Hematopoietic multipotent progenitor cell treated with erythropoietin and hydrocortisone succinate and interleukin-3 and kit ligand, for 6 days (in vitro differentiated cells): ENCODE data around the gene HNRNPUL2.
A peak's percentile ranks its signal among the peaks of the same experiment; 100 is the strongest.
"Not testable (repeated sequence)": the region's sequence is repeated elsewhere in the genome, so short reads cannot be mapped to it uniquely, and the experiment has no call there.

Source experiments
- DNase-seq: peaks from one replicate; pipeline ENCODE4 v3.0.0-alpha.2; 2015

HNRNPUL2 gene

DNA sequence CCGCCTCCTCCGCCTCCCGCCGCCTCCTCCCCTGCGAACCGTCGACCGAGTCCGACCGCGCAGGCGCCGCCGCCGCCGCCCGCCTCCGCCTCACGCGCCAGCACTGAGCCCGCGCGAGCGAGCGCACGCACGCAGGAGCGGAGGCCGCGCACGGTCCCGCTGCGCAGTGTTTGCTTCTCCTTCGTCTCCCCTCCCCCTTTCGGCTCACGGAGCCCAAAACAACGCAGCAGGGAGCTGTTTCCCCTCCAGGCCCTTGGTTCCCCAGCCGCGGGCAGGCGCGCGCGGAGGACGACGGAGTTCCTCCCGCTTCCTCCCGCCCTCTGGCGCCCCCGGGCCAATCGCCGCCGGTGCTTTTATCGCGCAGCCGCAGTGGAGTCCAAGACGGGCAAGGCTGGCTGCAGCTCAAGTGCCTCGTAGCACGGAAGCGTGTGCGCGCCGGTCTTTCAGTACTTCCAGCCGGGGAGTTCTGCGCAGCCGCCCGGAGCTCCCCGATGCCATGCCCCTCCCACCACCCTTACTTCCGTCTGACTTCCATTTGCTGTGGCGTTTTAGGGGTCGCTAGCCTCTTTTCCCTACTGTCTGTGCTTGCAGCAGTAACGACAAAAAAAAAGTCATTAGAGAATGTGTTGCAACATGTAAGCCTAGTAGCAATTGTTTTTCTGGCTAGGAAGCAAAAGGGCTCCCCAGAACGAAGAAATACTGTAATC is at the start of gene HNRNPUL2:
TSS of gene HNRNPUL2 (minus strand) at position 293 of the 707 bp plus-strand sequence. CDS start 301 bp downstream, outside the sequence.
- peak; percentile 100 for DNase-seq

DNA sequence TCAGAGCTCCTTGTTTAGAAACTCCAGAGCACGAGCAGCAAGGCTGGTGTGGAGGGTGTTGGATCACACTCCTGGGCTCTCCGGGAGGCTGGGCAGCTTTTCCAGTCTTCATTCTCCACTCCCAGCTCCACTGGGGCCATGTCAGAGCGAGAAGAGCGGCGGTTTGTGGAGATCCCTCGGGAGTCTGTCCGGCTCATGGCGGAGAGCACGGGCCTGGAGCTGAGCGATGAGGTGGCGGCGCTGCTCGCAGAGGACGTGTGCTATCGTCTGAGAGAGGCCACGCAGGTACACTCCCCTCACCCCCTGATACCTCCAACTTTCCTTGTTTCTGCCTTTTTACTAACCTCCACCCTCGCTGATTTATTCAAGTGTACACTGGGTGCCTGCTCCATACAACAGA is 48.4 kb upstream of the HNRNPUL2 start:
- no peak for DNase-seq

DNA sequence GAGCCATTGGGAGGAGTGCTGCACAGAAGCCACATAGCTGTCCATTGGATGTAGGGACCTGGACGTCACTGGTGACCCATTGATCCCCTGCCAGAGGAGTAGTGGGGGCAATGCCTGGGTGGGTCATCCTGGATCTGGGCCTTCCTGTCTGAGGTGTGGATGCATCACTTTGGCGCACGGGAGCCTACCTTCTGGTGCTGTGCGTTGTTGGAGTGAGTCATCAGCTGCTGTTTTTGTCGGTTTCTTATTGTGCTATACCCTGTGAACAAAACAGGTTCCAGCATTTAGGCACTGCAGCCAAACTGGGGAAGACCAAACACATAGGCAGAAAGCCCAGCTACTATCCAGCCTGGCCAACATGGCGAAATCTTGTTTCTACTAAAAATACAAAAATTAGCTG is 47.1 kb upstream of the HNRNPUL2 start:
- DNase-seq, result no peak

DNA sequence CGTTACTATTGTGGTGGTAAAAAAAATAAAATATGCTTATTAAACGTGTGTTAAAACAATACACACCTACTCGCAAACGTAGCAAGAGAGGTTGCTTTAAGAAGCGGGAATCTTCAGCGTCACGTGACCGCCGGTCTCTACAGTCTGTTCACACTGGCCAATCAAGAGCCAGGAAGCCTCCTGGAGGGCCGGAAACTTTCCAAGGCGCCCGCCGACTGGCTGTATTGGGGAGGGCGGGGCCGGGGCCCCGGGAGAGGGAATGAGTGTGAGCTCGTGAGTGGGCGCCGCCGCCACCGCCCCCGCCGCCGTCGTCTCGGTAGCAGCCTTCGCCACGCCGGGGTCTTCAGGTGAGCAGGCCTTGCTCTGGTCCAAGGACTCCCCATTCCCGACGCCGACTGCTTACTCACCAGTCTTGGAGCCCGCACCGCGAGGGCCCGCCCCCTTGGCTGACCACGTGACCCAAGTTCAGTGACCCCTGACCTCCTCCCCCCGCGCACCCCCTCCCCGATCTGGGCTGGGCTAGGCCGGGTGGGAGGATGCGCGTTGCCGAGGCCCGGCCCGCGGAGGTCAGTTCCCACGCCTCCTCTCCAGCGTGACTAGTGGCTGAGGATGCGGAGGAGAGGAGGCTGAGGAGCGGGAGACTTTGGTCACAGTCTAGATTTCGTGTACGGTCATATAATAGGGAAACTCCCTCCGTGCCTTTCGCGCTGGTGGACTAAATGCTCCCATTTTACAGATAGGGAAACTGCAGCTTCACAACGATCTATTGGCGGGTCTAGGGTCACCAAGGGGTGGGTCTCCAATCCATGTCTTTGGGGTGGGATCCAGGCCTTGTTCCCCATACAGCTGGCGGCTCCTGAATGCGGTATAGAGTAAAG is 44.1 kb upstream of the HNRNPUL2 start, which contains the start of gene TAF6L:
TSS of gene TAF6L (plus strand) at position 253 of the 878 bp plus-strand sequence. CDS start 4,388 bp downstream, outside the sequence.
- peak; percentile 100 for DNase-seq

DNA sequence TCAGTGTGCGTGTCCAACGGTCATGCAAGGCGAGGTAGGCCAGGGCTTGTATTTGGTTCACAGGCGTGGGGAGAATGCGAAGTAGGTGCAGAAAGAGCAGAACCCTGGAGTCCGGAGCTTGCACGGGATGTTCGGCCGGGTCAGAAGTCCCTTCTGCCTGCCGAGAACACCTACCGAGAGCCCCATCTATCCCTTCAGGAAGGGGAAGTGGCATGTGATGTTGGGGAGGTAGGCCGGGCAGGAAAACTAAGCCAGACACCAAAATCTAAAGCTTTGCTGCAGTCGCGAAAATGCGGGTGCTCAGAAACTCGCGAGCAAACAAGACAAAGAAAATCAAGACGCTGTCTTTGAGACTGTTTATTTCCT is 43.5 kb upstream of the HNRNPUL2 start:
- peak; percentile 60 for DNase-seq

DNA sequence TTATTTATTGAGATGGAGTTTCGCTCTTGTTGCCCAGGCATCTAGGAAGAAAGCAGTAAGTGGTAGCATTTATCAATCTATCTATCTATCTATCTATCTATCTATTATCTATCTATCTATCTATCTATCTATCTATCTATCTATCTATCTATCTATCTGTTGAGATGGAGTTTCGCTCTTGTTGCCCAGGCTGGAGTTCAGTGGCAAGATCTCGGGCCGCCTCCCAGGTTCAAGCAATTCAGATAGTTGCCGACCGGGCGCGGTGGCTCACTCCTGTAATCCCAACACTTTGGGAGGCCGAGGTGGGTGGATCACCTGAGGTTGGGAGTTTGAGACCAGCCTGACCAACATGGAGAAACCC is 33.6 kb upstream of the HNRNPUL2 start:
- not testable (repeated sequence) for DNase-seq

DNA sequence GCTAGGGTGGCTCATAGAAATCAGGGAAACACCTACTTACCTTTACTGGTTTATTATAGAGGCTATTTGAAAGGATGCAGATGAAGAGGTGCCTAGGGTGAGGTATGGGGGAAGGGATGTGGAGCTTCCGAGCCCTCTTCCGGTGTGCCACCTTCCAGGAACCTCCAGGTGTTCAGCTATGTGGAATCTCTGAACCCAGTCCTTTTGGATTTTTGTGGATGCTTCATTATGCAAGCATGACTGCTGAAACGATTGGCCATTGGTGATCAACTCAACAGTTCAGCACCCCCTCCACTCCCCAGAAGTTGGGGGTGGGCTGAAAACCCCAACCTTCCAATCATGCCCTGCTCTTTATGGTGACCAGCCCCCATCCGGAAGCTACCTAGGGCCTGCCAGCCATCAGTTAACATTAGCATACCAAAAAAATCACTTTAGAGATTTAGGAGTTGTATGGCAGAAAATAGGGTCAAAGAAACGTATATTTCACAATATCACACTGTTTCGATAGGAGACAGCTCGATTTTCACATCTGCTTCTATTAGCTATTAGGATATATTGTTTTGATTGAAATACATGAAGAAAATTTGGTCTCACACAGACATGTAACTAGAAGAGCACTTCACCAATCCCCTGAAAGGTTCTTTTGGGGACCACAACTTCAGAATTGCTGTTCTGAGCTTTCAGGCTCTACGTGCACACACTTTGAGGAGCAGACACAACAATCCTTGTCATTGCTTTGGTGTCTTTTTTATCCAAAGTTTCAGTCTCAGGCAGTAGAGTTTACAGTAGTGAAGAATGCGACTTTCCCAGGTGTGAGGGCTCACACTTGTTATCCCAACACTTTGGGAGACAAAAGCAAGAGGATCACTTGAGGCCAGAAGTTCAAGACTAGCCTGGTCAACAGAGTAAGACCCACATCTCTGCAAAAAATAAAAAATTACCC is 30.9 kb upstream of the HNRNPUL2 start:
- DNase-seq, result no peak

DNA sequence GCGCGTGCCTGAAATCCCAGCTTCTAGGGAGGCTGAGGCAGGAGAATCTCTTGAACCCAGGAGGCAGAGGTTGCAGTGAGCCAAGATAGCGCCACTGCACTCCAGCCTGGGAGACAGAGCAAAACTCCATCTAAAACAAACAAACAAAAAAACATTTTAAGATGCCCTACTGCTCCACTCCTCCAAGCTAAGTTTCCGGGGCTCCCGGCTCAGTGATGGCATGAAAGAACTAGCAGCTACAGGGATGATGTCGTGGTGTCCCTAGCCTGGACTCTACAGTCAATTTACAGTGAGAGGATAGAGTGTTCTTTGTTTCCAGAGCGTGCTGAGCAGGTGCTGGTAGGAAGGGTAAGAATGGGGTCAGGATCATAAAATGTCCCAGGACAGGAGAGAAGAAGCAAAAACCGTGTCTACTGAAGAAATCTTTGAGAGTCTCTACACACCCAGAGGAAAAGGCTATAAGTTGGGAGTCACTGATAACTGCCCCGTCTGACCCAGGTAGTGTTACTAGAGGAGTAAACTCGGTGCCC is 27.9 kb upstream of the HNRNPUL2 start:
- DNase-seq, result no peak

DNA sequence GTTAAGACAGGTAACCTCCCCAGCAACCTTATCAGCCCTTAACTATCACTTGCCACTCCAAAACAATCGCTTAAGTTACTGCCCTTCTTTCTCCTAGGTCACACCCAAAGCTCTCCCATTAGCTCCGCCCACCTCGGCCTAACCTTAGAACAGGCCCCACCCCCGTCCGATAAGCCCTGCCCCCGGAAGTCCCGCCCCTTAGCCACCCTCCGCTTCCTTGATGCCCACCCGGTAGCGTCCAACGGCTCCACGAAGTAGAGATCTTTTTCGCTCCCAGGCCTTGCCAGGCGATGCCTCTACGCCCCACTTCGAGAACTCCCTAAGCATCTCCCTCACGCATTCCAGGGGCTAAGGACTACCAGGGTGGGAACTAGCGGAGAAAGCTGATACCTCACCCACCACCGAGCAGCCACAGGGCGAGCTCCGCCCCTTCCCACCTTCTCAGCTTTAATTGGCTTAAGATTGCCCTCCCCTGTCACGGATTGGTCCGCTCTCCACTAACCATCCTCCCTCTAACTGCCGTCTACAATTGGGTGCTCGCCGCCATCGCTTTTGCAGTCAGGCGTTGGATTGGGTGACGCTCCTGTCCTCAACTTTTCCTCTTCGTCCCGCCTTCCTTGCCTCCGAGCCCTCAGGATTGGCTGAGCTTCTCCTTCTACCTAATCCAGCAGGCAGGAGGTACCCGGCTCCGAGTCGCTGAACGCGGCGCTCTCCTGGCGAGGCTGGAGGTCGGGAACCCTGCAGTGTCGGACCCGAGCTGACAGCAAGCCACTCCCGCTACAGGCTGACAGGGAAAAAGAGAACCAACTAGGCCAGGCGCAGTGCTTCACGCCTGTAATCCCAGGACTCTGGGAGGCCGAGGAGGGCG is 26.7 kb upstream of the HNRNPUL2 start, which contains the start of gene ZBTB3:
TSS of gene ZBTB3 (minus strand) at position 425 of the 868 bp plus-strand sequence. CDS start 496 bp downstream, outside the sequence.
- peak; percentile 100 for DNase-seq

DNA sequence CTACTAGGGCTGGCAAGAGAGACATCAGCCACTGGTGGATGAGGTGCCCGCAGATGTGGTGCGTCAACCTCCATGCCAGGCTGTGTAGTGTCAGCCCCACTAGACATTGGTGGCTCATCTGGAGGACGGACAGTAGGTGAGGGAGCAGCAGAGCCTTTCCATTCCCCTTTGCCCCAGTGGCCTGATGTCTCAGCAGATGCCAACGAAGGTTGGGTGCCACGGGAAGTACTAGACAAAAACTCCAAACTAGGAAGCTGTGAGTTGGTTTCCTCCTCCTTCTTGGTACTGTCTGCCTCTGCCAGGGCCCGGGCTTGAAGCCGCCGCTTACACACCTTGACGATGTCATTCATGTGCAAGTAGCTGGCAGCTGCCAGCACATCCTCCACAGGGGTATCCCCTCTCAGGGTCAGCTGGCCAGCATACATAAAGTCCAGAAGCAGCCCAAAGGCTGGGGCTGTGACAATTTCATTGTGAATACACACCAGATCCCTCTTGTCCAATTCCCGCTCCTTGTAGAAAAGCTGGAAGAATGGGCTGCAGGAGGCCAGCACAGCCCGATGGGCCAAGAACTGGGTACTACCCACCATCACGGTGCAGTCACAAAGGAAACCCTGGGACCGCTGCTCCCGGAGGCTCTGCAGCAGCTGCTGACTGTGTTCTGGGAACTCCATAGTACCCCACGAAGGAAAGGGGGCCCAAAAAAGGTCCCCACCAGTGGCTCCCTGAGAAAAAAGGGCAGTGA is 25.9 kb upstream of the HNRNPUL2 start:
- no peak for DNase-seq

DNA sequence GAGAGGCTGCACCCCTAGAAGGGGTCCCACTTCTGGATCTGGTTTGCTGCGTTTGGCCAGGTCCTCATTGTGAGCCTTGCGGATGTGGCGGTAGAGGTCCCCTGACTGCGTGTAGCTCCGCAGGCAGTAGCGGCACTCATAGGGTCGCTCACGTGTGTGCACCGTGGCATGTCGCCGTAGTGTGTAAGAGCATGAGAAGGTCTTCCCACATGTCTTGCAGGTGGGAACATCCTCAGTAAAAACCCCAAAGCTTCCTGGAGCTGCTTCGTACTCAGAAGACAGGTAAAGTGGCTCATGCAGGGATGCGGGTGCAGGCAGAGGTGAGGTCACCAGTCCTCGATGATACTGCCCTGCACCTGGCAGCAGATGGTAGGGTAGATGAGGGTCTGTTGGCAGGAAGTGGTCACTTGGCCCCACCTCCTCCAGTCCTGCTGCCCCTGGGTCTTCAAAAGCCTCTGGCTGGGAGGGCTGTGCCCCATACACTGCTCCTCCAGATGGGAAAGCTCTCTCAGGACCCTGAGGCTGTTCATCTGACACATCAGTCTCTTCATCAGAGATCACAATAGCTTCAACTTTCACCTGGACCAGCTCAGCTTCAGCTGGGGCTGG is 25.0 kb upstream of the HNRNPUL2 start:
- no peak for DNase-seq

DNA sequence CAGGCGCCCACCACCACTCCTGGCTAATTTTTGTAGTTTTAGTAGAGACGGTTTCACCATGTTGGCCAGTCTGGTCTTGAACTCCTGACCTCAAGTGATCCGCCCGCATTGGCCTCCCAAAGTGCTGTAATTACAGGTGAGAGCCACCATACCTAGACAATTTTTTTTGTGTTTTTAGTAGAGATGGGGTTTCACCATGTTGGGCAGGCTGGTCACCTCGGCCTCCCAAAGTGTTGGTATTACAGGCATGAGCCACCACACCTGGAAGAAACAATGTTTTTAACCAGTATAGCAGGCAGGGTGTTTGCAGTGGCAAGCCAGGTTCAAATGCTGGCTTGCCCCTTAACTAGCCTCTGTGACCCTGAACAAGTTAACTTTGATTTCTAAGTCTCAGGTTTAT is 22.7 kb upstream of the HNRNPUL2 start:
- DNase-seq, result not testable (repeated sequence)

DNA sequence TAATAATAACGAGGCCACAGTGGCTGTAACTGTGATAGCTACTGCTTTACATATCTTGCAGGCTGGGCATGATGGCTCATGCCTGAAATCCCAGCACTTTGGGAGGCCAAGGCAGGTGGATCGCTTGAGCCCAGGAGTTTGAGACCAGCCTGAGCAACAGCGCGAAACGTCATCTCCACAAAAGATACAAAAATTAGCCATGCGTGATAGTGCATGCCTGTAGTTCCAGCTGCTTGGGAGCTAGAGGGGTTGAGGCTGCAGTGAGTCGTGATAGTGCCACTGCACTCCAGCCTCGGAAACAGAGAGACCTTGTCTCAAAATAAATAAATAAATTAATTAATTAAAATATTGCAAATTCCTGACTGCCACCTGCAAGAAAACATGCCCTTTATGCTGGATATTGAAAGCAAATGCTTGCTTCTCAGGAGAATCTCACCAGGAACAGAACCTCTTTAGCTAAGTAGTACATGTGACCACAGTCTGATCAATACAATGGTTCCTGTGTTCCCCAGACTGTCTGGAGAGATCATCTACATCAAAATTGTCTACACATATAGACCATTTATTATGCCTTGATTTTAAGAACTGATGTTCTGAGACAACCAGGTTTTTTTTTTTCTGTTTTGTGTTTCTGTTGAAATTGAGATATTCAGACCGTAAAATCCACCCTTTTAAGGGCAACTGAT is 20.4 kb upstream of the HNRNPUL2 start:
- DNase-seq, result no peak

DNA sequence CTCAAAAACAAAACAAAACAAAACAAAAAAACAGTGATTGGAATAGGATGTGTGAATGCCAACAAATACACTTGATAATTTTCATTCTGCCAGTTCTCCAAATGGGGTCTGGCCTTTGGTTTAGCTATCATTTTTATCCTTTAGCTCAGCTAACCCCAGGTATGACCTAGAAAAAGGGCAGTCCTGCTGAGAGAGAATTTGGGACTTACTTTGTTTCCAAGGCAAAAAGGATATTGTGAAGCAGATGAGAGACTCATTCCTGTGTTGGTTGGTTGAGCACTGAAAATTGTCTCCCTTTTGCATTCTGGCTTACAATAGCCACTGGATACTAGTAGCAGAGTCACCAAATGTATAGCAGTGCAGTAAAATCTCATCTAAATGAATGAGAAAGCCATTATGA is 9.9 kb upstream of the HNRNPUL2 start:
- DNase-seq, result no peak

DNA sequence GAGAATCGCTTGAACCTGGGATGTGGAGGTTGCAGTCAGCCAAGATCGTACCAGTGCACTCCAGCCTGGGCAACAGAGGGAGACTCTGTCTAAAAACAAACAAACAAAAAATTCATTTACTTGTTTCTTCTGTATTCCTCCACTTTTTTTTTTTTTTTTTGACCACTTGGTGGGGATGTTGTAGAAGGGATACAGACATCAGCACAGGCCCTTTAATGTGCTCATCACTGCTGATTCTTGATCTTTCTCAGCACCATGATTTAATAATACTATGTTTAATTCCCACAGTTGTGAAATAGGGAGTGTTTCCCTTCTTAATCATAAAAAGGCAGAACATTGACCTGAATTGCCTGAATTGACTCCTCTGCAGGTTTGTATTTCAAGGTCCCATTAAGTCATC is 5.6 kb upstream of the HNRNPUL2 start:
- peak; percentile 73 for DNase-seq

DNA sequence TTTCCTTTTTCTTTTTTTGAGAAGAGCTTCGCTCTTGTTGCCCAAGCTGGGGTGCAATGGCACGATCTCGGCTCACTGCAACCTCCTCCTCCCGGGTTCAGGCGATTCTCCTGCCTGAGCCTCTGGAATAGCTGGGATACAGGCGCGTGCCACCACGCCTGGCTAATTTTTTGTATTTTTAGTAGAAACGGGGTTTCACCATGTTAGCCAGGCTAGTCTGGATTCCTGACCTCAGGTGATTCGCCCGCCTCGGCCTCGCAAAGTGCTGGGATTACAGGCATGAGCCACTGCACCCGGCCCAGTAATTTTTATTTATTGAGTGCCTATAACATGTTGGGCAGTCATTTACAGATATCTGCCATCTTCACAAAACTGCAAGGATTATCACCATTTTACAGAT is 2.8 kb upstream of the HNRNPUL2 start:
- DNase-seq, result not testable (repeated sequence)

DNA sequence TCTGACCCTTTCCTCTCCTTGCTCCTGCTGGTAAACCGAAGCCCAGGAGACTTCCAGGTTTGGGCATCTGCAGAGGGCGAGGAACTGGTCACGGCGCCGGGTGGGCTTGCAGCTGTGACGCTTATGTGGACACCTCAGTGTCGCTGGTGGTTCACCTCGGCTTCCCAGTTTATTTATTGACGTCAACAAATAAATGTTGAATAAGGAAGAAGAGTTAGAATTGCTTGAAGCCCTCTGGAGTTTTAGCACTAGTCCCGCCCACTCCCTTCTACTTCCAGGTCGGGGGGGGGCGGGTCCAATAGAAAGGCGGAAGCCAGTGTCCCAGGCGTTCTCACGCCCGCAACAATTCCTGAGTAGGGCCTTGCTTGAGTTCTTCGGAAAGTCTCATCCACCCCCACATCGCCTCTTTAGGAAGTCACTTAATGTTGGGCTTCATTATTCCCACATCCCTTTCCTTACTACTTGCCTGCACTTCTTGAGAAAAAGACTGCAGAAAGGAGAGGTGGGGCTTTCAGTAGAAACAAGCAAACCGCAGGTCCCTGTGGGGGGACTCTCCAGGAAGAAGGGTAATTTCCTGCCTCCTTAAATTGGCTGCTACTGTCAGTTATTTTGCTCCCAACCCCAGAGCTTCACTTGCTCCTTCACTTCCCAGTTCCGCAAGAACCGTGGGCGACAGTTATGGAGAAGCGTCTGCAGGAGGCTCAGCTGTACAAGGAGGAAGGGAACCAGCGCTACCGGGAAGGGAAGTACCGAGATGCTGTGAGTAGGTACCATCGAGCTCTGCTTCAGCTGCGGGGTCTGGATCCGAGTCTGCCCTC is 1.1 kb upstream of the HNRNPUL2 start, which contains the start of gene TTC9C:
TSS of gene TTC9C (plus strand) at position 316 of the 818 bp plus-strand sequence. CDS start at position 679, 363 bp downstream.
- peak; percentile 97 for DNase-seq

DNA sequence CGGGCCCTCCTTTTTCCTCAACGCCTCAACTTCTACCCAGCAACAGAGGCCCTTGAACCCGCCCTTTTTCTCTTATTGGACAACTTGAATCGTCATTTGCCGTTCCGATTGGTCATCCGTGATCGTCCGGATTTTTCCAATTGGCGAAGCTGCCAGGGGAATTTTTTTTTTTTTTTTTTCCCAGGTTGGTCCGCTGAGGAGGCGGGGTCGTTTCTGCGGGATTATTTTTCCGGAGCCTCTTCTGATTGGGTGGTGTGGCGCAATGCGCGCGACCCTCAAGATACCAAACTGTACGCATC is 564 bp upstream of the HNRNPUL2 start:
- peak; percentile 100 for DNase-seq

DNA sequence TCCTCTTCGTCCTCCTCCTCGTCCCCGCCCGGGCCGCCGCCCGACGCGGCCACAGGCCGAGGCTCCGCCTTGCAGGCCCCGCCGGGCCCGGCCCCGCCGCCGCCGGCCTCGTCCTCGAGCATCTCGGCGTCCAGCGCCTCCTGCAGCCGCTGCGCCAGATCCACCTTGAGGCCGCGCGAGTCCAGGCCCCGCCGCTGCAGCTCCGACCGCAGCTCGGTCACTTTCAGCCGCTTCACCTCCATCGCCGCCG is 417 bp downstream of the HNRNPUL2 start:
- DNase-seq, result no peak
